ENCODE data around the gene GLRA2. TPM values are rescaled to one million over a fixed set of nuclear protein-coding genes. Genes with fewer than 3 reads are reported as not detected.

The GLRA2 gene
- total RNA-seq, 1 donor from 2014 or later, result not detected

GRCh38 chrX:14509325-14510057, 19.8 kb upstream of the GLRA2 start:
- Mint-ChIP-seq H3K4me1 (ENCODE audit: unreplicated experiment) (no peaks in the 10 kb centered on the region), H3K36me3 (ENCODE audit: low read depth, unreplicated experiment) (no peaks in the 10 kb centered on the region), H3K9me3 (ENCODE audit: unreplicated experiment) (no peaks in the 10 kb centered on the region), H3K27ac (ENCODE audit: unreplicated experiment) (no peak overlapping the region), H3K27me3 (ENCODE audit: unreplicated experiment) (no peaks in the 10 kb centered on the region), H3K4me3 (ENCODE audit: unreplicated experiment) (no peak overlapping the region)
- no peak for DNase-seq (ENCODE audit: low spot score)
- TF ChIP-seq CTCF (IDR thresholded peaks at IDR 0.05; ENCODE audit: unreplicated experiment), result no peak

- no peaks in the 10 kb centered on the region for H3K9me3 Mint-ChIP-seq (ENCODE audit: unreplicated experiment)
- no peak overlapping the region for H3K27ac Mint-ChIP-seq (ENCODE audit: unreplicated experiment)
- peak; percentile 64 for TF ChIP-seq CTCF (IDR thresholded peaks at IDR 0.05; ENCODE audit: unreplicated experiment)
- DNase-seq (ENCODE audit: low spot score), result peak; percentile 77
- H3K36me3 Mint-ChIP-seq (ENCODE audit: low read depth, unreplicated experiment), result no peaks in the 10 kb centered on the region
- H3K27me3 Mint-ChIP-seq (ENCODE audit: unreplicated experiment), result no peaks in the 10 kb centered on the region
- peak overlapping the region; percentile 80 for H3K4me3 Mint-ChIP-seq (ENCODE audit: unreplicated experiment)
- H3K4me1 Mint-ChIP-seq (ENCODE audit: unreplicated experiment), result no peaks in the 10 kb centered on the region
These were observed 577 bp upstream of the GLRA2 start for GRCh38 chrX:14528629-14529289.

DNA sequence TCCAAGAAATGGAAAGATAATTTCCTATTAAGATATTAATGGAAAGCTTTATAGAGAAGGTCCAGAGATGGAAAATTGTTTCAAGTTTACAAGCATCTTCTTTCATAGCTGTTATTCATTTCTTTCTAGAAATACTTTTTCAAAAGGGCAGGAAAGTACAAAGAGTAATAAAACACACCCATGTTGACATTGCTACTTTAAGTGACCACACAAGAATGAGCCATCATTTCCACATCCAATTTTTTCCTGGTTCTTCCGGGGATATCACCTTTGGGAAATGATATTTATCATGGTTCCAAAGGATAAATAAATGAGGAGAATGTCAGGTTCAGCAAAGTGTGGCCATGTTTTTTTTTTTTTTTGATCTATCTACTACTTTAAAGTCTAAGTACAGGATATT, 4.5 kb downstream of the GLRA2 start:
- DNase-seq (ENCODE audit: low spot score), result no peak
- no peaks in the 10 kb centered on the region for H3K36me3 Mint-ChIP-seq (ENCODE audit: low read depth, unreplicated experiment)
- H3K27me3 Mint-ChIP-seq (ENCODE audit: unreplicated experiment), result no peaks in the 10 kb centered on the region
- H3K4me3 Mint-ChIP-seq (ENCODE audit: unreplicated experiment), result no peak overlapping the region
- H3K27ac Mint-ChIP-seq (ENCODE audit: unreplicated experiment), result no peak overlapping the region
- TF ChIP-seq CTCF (IDR thresholded peaks at IDR 0.05; ENCODE audit: unreplicated experiment), result no peak
- H3K9me3 Mint-ChIP-seq (ENCODE audit: unreplicated experiment), result no peaks in the 10 kb centered on the region
- no peaks in the 10 kb centered on the region for H3K4me1 Mint-ChIP-seq (ENCODE audit: unreplicated experiment)

GRCh38 chrX:14546190-14546589, 16.9 kb downstream of the GLRA2 start:
- no peaks in the 10 kb centered on the region for H3K9me3 Mint-ChIP-seq (ENCODE audit: unreplicated experiment)
- H3K4me3 Mint-ChIP-seq (ENCODE audit: unreplicated experiment), result no peak overlapping the region
- no peak for TF ChIP-seq CTCF (IDR thresholded peaks at IDR 0.05; ENCODE audit: unreplicated experiment)
- H3K27me3 Mint-ChIP-seq (ENCODE audit: unreplicated experiment), result peaks cover 2% of the 10 kb centered on the region
- no peak overlapping the region for H3K27ac Mint-ChIP-seq (ENCODE audit: unreplicated experiment)
- no peaks in the 10 kb centered on the region for H3K36me3 Mint-ChIP-seq (ENCODE audit: low read depth, unreplicated experiment)
- no peak for DNase-seq (ENCODE audit: low spot score)
- no peaks in the 10 kb centered on the region for H3K4me1 Mint-ChIP-seq (ENCODE audit: unreplicated experiment)

DNA sequence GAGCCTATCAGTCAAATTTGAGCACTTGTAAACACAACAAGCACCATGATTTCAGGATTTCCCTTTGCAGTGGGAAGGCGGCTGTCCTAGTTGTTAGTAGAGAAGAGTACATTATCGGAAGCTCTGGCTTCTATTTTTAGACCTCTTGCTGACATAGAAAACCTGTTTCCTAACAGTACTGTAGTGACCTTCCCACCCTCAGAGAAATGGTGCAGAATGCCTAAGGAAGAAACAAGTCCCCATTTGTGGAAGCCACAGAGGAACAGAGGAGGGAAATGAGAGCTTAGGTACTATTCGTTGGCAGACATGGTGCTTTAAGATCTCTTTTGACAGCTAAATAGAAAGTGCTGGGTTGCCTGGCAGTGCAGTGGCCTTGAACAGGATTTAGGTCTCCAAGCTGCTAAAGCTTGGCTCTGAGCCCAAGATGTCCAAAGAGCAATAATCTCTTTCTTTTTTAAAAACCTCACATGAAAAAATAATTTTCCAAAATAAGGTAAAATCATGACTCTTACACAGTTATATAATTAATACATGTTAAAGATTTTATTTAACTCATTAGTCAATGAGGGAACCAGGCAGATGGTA, 24.9 kb downstream of the GLRA2 start:
- TF ChIP-seq CTCF (IDR thresholded peaks at IDR 0.05; ENCODE audit: unreplicated experiment), result no peak
- peaks cover 6% of the 10 kb centered on the region for H3K27me3 Mint-ChIP-seq (ENCODE audit: unreplicated experiment)
- DNase-seq (ENCODE audit: low spot score), result no peak
- H3K9me3 Mint-ChIP-seq (ENCODE audit: unreplicated experiment), result no peaks in the 10 kb centered on the region
- H3K4me3 Mint-ChIP-seq (ENCODE audit: unreplicated experiment), result no peak overlapping the region
- H3K36me3 Mint-ChIP-seq (ENCODE audit: low read depth, unreplicated experiment), result no peaks in the 10 kb centered on the region
- no peaks in the 10 kb centered on the region for H3K4me1 Mint-ChIP-seq (ENCODE audit: unreplicated experiment)
- H3K27ac Mint-ChIP-seq (ENCODE audit: unreplicated experiment), result no peak overlapping the region
